ENCODE measurements around the gene PIP5K1B.

GRCh38 chr9:69020301-69021145 is 315.5 kb downstream of the PIP5K1B start:
- TF ChIP-seq CTCF (conservative IDR thresholded peaks at IDR 0.05; ENCODE audit: low read depth in 2 of 2) (no peak), POLR2AphosphoS5 (IDR thresholded peaks at IDR 0.05; ENCODE audit: low read depth) (no peak)

Measured in GM23338 (cell line).